NCI-H345 treated with DMSO at 0.1 percent for 48 hours (cell line): Measurements from ENCODE around the gene CPA4.
A peak's percentile ranks its signal among the peaks of the same experiment; 100 is the strongest.
"Not testable (repeated sequence)": the region's sequence is repeated elsewhere in the genome, so short reads cannot be mapped to it uniquely, and the experiment has no call there.

Experiments
- DNase-seq: peaks from one replicate; lab custom pipeline; 2025; ENCODE audit not compliant: unreplicated experiment; lab: John Stamatoyannopoulos, UW

The CPA4 gene, protein sequence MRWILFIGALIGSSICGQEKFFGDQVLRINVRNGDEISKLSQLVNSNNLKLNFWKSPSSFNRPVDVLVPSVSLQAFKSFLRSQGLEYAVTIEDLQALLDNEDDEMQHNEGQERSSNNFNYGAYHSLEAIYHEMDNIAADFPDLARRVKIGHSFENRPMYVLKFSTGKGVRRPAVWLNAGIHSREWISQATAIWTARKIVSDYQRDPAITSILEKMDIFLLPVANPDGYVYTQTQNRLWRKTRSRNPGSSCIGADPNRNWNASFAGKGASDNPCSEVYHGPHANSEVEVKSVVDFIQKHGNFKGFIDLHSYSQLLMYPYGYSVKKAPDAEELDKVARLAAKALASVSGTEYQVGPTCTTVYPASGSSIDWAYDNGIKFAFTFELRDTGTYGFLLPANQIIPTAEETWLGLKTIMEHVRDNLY

DNA sequence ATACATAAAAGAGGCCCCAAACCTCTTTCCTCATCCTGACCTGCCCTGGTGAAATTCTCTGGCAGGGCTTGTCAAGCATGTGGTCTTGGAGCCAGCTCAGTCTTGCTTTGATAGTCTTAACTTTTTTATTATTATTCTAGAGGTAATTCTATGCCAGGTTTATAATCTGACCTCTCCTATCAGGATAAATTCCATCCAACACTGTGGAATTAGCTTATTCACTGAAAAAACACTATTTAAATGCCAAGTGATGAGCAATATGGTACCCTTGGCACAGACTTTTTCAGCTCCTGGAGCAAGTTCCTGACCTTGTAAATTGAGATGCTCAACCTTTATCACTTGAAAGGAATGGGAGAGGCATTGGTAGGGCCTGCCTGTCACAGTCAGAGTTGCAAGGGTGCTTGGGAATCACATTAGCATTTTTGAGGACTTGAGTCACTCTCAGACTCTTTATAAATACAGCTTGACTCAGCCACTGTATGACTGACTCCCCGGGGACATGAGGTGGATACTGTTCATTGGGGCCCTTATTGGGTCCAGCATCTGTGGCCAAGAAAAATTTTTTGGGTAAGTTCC is at the start of gene CPA4:
CPA4 (plus strand) TSS at position 480 of the 576 bp plus-strand sequence; CDS start at position 500, 20 bp downstream.
- no peak for DNase-seq

DNA sequence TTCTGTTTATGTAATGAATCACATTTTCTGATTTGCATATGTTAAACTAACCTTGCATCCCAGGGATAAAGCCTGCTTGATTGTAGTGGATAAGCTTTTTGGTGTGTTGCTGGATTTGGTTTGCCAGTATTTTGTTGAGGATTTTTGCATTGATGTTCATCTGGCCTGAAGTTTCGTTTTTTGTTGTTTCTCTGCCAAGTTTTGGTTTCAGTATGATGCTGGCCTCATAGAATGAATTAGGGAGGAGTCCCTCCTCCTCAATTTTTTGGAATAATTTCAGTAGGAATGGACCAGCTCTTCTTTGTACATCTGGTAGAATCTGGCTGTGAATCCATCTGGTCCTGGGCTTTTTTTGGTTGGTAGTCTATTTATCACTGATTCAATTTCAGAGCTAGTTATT is 49.5 kb upstream of the CPA4 start:
- DNase-seq, result not testable (repeated sequence)

DNA sequence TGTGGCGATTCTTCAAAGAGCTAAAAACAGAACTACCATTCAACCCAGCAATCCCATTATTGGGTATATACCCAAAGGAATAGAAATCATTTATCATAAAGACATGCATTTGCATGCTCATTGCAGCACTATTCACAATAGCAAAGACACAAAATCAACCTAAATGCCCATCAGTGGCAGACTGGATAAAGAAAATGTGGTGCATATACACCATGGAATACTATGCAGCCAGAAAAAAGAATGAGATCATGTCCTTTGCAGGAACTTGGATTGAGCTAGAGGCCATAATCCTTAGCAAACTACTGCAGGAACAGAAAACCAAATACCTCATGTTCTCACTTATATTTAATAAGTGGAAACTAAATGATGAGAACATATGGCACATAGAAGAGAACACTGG is 46.5 kb upstream of the CPA4 start:
- DNase-seq, result not testable (repeated sequence)

DNA sequence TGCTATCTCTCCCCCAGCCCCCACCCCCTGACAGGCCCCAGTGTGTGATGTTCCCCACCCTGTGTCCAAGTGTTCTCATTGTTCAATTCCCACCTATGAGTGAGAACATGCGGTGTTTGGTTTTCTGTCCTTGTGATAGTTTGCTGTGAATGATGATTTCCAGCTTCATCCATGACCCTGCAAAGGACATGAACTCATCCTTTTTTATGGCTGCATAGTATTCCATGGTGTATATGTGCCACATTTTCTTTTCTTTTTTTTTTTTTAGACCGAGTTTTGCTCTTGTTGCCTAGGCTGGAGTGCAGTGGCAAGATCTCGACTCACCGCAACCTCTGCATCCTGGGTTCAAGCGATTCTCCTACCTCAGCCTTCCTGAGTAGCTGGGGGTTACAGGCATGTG is 44.1 kb upstream of the CPA4 start:
- DNase-seq, result not testable (repeated sequence)

DNA sequence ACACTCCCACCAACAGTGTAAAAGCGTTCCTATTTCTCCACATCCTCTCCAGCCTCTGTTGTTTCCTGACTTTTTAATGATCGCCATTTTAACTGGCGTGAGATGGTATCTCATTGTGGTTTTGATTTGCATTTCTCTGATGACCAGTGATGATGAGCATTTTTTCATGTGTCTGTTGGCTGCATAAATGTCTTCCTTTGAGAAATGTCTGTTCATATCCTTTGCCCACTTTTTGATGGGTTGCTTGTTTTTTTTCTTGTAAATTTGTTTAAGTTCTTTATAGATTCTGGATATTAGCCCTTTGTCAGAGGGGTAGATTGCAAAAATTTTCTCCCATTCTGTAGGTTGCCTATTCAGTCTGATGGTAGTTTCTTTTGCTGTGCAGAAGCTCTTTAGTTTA is 43.3 kb upstream of the CPA4 start:
- not testable (repeated sequence) for DNase-seq

DNA sequence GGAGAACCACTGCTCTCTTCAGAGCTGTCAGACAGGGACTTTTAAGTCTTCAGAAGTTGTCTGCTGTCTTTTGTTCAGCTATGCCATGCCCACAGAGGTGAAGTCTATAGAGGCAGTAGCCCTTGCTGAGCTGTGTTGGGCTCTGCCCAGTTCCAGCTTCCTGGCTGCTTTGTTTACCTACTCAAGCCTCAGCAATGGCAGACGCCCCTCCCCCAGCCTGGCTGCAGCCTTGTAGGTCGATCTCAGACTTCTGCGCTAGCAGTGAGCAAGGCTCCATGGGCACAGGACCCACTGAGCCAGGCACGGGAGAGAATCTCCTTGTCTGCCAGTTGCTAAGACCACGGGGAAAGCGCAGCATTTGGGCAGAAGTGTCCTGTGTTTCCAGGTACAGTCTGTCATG is 38.4 kb upstream of the CPA4 start:
- no peak for DNase-seq

DNA sequence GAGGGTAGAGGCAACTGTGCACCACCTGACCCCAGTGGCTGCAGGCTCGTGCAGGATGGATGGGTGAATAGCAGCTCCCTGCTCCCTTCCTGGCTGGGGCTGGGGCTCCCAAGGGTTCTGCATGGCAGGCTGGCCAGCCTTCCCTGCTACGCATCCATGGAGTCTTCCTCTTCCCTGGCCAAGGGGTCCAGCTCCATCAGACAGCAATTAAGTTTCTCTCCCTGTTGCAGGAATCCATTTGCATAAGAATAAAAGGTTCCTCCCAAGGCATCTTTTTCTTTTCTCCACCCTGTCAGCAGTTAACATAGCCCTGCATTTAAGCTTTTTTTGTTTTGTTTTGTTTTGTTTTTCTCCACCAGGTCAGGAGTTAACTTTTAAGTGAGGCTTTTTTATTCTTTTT is 36.3 kb upstream of the CPA4 start:
- DNase-seq, result no peak

DNA sequence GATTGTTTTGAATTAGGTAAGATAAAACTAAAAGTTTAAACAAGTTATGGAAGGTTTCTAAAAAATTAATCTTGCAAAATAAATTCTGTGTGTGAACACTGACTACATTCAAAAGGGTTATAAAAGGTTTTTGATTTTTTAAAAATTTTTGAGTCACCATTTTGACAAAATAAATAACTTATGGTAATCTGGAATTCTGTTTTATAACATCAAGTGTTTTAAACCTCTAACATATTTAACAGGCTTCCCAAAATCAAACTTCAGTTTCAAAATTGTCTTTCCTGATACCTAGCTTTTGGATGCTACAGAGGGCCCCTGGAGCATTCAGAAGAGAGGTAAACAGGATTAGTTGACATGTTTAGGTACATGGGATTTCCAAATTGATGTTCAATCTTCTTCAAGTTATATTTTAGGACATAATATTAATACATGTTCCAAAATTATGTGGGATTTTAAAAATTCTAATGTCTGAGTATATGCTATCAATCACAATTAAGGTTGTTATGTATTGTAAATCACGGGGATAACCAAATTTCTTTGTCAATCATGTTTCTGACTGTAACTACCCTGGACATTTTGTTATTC is 34.4 kb upstream of the CPA4 start:
- DNase-seq, result no peak

DNA sequence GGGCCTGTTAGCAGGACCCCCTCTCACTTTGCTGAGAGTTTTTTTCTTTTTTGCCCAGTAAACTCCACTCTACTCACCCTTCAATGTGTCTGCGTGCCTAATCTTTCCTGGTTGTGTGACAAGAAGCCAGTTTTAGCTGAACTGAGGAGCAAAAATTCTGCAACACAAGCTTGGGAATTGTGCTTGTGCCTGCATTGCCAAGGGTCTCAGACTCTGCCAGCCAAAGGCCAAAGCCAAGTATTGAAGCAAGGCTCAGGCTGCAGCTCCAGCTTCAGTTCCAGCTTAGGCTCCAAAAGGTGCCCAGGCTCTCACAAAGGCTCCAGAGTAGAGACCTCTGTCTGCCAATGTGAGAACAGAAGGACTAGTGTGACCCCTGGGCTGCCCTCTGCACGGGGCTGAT is 30.5 kb upstream of the CPA4 start:
- DNase-seq, result no peak

DNA sequence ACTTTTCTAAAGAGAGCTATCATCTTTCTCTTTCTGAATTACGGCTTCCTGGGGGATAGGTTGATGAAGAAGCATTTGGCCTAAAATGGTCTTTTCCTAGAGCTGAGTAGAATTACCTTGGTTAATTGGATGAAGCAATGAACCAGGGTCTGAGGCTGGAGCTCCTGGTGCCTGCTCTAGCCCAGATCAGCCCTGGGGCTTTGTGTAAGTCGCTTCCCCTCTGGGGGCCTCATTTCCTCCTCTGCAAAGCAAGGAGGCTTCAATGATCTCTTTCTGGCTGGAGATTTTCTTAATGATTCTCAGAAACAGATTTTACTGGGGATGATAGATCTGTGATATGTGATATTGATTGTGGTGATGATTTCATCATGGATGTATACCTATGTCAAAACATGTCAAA is 29.8 kb upstream of the CPA4 start:
- DNase-seq, result no peak

DNA sequence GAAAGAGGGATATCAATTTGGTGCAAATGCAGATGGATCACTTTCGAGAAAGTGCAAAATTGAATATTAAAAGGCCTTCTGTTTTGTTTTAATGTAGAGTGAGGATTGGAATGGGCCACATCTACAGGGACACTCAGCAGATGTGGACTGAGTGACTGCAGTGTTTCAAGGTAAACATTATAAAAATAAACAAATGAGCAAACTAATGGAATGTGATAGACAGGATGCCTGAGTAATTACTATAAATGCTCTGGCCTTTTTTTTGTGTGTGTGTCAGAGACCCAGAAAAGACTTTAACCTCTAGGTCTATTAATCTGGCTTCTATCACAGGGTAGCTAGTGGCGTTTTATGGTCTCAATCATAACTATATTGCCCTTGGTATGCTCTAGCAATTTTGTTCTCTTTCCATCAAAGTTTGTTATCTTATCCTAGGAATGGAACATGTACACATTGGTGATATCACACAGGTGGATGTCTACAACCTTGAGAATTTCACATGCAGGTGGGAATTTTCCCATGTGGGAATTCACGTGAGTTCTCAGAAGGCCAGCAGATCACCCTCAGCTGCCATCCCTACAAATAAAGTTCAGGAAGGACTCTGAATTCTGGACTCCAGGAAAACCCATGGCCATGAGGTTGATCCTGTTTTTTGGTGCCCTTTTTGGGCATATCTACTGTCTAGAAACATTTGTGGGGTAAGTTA is 26.6 kb upstream of the CPA4 start, which contains the start of gene CPA2:
CPA2 (plus strand) TSS at position 606 of the 703 bp plus-strand sequence; CDS start at position 625, 19 bp downstream.
- DNase-seq, result no peak

DNA sequence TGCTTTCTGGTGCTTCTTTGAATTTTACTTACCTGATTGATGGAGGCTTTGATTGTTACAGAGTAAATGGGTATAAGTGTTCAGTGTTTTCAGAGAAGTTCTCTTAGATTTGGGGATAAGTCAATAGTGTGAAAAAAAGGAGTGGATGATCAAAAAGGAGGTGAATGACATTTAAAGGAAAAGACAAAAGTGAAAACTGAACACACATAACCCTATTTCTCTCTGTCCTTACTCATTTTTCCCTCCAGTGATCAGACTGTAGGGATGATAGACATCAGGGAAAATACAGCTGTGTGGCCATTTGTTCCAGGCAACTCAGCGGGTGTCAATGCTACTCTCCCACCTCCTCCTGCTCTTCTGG is 26.0 kb upstream of the CPA4 start:
- no peak for DNase-seq

DNA sequence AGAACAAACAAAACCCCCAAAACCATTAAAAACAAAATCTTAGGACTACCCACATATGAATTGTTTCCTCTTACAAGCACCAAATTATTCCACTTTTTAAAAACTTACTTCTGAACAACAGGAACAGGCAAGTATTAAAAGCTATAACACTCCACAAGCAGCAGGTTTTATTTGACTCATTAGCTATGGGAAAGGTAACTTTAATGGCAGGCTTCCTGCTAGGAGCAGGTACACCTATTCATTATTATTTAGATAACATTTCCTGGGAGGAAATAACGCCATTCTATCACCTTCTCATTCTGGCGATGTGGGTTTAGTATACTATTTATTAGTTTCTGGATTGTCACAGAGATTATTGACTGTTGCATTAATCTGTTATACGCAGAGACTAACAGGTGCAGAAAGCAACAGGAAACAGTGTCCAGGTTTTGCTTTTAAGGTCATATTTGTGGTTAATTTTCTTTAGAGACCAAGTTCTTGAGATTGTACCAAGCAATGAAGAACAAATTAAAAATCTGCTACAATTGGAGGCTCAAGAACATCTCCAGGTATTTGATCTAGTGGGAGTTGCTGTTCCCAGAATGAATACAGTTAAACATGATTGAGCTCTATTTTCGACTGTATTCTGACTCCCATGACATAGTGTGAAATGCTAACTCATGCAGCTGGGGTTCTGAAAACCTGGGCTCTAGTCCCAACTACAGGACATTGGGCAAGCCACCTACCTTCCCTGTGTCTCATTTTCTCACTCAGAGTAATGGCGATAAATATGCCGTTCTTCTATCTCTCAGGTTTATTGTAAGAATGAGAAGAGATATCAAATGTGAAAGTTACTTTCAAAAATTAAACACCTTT is 24.3 kb upstream of the CPA4 start:
- DNase-seq, result no peak

DNA sequence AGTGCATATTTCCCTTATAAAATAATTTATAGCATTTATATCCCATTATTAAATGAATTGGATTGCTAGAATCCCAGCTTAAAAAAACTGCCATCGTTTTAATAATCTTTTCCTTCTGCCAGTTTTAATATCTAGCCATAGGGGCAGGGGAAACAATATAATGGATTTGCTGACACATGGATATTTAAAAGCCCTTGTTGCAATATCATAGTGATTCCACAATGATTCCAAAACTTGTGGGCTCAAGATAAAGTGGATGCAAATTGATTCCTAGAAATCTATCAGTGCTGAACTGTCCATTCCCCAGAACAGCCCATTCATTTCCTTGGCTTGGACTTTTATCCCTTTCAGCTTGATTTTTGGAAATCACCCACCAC is 23.7 kb upstream of the CPA4 start:
- no peak for DNase-seq

DNA sequence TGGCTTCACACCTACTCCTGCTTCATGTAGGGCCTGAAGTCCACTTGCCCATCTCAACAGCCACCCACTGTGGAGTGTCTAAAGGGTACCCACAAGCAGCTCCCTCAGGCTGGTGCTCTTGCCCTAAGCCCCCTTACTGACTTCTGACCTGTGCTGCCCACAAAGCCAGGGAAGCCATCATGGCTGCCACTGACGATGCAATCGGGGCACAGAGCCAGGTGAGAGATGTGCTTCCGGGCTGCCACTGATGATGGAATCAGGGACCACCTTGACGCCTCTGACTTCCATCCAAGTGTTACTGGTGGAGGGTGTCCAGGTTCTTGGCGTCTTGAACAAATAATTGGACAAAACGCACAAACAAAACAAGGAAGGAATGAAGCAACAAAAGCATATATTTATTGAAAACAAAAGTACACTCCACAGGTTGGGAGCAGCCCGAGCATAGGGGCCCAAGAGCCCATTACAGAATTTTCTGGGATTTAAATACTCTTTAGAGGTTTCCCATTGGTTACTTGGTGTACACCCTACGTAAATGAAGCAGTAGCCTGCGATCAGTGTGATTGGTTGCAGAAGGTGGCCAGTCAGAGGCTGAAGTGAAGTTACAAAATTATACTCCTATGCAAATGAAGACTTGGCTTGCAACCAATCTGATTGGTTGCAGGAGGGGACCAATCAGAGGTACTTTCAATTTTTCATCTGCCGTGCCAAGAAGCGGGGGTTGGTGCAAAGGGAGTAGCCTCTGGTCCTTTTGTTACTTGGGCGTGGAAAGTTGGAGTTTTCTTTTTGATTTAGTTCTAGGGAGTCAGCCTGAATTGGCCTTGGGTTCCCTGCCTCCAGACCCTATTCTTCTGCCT is 21.8 kb upstream of the CPA4 start:
- no peak for DNase-seq

DNA sequence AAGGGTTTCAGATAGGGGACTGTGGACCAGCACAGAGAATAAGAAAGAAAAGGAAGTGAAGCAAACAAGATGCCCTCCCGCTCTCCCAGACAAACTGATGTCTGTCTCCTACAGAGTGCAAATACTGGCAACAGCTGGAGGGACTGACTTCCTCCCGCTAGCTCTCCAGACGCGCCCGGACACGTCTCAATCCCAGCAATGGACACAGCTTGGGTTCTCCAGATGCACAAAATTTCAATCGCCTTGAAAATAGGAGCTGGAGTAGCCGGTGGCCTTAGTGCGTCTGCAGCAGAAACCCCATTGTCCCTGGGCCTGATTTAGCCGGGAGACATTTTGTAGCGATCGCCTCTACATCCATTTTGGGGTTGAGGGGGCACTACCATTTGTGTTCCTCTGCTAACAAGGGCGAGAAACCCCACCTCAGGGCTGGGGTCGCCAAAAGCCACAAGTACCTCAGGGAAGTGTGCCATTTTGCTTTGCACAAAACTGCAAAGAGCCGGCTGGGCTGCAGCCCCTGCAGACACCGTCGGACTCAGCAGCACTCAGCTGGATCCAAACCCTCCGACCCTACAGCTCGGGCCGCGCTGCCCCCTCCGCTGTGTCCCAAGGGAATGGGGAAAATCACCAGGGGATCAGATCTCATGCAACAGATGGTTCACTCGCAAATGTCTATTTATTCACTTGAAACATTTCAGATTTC is 20.4 kb upstream of the CPA4 start:
- peak; percentile 27 for DNase-seq

DNA sequence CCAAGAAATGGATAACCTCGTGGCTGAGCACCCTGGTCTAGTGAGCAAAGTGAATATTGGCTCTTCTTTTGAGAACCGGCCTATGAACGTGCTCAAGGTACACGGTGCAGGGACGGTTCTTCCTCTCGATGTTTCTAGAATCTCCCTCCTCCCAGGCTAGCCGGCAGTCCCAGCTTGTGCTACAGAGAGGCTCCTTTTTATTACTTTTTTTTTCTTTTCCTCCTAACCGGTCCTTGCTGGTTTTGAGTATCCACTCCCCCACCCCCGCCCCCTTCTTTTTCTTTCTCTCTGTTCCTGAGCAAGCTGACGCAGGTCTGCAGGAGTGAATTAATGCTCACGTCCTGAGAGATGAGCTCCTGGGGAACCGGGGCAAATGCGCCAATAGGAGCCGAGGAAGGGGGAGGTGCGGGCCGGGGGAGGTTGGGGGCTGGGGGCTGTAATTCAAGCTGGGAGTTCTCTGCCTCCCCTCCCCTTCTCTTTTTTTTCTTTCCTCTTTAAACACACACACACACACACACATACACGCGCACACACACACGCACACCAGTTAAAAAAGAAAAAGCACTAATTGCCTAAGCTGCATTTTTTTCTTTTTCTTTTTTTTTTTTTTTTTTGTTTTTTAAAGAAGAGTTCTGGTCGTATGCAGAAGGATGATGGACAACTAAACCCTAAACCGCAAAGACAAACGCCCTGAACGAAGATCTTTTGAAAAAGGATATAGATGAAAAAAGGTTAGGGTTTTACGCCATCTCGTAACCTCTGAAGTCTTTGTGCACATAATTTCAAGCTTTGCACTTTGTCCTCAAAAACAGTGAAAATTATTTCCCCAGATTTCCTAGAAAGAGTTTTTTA is 19.7 kb upstream of the CPA4 start:
- no peak for DNase-seq

DNA sequence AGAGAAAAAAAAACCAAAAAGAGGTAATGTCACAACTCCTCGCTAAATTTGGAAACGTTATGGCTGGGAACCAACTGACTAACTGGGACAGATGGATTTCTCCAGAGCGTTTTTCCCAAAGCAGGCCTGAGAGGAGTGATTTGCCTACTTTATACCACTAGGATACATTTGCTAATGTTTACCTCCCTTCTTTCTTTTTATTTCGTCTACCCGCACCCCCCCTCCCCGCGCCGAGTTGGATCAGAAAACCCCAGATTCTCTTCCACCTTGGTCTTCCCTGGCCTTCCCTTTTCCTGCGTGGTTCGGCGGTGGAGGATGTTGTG is 19.1 kb upstream of the CPA4 start:
- DNase-seq, result no peak

DNA sequence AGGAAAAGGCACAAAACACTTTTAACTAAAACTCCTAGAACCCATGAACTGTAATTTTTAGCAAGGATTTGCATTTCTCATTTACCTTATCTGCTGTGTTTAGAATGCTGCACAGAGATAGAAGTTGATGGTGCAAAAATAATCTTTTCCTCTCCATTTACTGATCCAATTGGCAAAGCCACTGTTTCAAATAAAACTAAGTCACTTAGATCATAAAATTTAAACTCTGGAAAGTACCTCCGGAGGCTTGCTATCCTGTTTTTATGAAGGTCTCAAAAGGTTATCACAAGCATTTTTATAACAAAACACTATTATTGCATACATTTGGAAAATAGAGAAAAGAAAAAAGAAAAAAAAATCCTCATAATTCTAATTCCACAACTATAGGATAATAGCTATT is 18.7 kb upstream of the CPA4 start:
- DNase-seq, result no peak
